Effector memory CD8-positive, alpha-beta T cell (primary cell): ENCODE data around the gene CFAP74.
A peak's percentile ranks its signal among the peaks of the same experiment; 100 is the strongest.

Experiments used
- ATAC-seq: fragments of 150-1000 bp; cut with Tn5 transposase; replicated peaks from 2 replicates; pipeline ENCODE4 v1.10.0; 2021; ENCODE audit warnings: mild to moderate bottlenecking, moderate library complexity
- DNase-seq, 3 experiments: peaks; one replicate each; pipeline ENCODE4 v3.0.0; 2021
- H3K27ac Mint-ChIP-seq, 2 donors: one replicate each; pipeline ENCODE4 v1.8.0; 2022; ENCODE audit warnings: mild to moderate bottlenecking in 2 of 2, mixed read lengths in 2 of 2, moderate library complexity in 2 of 2
- H3K27me3 Mint-ChIP-seq, 2 donors: one replicate each; pipeline ENCODE4 v1.8.0; 2022; ENCODE audit warnings: mixed read lengths in 2 of 2
- H3K36me3 Mint-ChIP-seq: one replicate; pipeline ENCODE4 v1.8.0; 2022; ENCODE audit warnings: mild to moderate bottlenecking, moderate library complexity, mixed read lengths; ENCODE audit not compliant: insufficient read depth
- H3K4me1 Mint-ChIP-seq, 2 donors: one replicate each; pipeline ENCODE4 v1.8.0; 2022; ENCODE audit warnings: low read depth in 2 of 2, mixed read lengths in 2 of 2
- H3K4me3 Mint-ChIP-seq, 2 donors: one replicate each; pipeline ENCODE4 v1.8.0; 2022; ENCODE audit warnings: mild to moderate bottlenecking in 2 of 2, mixed read lengths in 2 of 2, moderate library complexity in 2 of 2
- H3K9me3 Mint-ChIP-seq, 2 donors: one replicate each; pipeline ENCODE4 v1.8.0; 2022; ENCODE audit warnings: mixed read lengths in 2 of 2

CFAP74 gene

DNA sequence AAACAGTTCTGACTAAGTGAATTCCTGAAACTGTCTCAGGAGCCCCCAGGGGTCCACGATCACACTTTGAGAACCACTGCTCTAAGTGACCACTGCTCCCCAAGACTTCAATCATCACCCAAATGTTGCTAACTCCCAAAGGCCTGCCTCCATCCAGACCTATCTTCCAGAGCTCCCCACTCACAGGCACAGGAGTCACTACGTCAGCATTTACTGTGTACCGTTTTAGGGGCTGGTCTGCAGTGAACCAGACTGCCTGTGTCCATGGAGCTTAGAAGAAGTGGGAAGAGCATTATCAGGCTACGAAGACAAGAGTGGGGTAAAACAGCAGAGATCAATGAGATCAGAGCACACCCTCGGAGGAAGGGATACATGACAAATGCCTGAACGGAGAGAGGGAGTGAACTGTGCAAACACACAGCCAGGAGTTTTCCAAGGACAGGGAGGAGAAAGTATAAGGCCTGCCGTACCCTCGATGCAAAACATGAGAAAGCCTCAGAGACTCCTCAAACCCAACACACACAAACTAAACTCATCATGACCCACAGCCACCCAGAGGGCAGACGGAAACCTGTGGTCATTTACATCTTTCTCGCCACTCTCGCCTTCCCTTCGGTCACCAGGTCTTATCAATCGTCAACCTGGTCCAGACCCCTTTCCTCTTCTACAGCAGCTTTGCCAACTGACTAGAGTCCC is 122.8 kb downstream of the CFAP74 start:
- no peaks in the 10 kb centered on the region for H3K9me3 Mint-ChIP-seq
- H3K36me3 Mint-ChIP-seq, result peaks cover 81% of the 10 kb centered on the region
- no peaks in the 10 kb centered on the region for H3K27me3 Mint-ChIP-seq
- H3K4me3 Mint-ChIP-seq, result peak overlapping the region; percentile 50 to 74
- peaks cover 58 to 68% of the 10 kb centered on the region in 2 donors for H3K4me1 Mint-ChIP-seq
- ATAC-seq (no peak), DNase-seq (no peak)
- peak overlapping the region; percentile 79 to 88 for H3K27ac Mint-ChIP-seq

DNA sequence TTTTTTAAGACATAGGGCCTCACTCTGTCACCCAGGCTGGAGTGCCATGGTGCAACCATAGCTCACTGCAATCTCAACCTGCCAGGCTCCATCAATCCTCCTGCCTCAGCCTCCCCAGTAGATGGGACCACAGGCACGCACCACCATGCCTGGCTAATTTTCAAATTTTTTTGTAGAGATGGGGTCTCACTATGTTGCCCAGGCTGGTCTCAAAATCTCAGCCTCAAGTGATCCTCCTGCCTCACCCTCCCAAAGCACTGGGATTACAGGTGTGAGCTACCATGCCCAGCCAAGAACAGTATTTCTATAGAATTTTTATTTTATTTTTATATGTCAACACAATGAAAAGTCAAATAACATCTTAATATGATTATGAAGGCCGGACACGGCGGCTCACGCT is 123.6 kb downstream of the CFAP74 start:
- ATAC-seq (no peak), DNase-seq (no peak)
- peaks cover 81% of the 10 kb centered on the region for H3K36me3 Mint-ChIP-seq
- no peaks in the 10 kb centered on the region for H3K9me3 Mint-ChIP-seq
- peak overlapping the region in 1 of 2 donors; percentile 9 for H3K4me3 Mint-ChIP-seq
- H3K27me3 Mint-ChIP-seq, result no peaks in the 10 kb centered on the region
- peak overlapping the region in 1 of 2 donors; percentile 79 for H3K27ac Mint-ChIP-seq
- peaks cover 63 to 72% of the 10 kb centered on the region in 2 donors for H3K4me1 Mint-ChIP-seq

DNA sequence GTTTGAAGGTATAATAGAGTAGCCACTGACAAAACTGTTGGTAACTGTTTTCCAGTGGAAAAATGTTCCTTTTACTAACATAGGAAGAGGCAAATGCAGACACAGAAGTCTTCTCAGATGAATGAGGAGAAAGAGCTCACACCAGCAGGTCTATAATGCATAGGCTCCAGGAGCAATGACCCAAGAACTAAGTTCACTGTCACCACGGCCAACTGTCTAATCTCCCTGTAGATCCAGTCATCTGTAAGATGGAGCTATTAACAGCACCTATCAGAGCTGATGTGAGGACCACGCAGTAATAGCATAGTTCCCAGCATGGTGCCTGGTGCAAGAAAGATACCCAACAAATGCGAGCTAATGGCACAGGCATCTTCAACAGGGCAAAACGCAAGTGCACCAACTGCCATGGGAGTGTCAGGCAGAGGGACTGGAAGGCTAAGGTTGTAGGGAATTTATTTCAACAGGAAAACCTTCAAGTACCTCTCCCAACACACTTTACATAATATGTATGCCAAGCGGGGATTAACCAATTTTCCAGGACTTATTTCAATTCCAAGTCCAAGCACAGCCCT is 125.6 kb downstream of the CFAP74 start:
- no peak for DNase-seq
- Mint-ChIP-seq H3K27me3 (no peaks in the 10 kb centered on the region), H3K9me3 (no peaks in the 10 kb centered on the region), H3K27ac (peak overlapping the region in 1 of 2 donors; percentile 41), H3K4me1 (peaks cover 64 to 65% of the 10 kb centered on the region in 2 donors), H3K4me3 (peak overlapping the region; percentile 2 to 26), H3K36me3 (peaks cover 82% of the 10 kb centered on the region)
- ATAC-seq, result no peak

DNA sequence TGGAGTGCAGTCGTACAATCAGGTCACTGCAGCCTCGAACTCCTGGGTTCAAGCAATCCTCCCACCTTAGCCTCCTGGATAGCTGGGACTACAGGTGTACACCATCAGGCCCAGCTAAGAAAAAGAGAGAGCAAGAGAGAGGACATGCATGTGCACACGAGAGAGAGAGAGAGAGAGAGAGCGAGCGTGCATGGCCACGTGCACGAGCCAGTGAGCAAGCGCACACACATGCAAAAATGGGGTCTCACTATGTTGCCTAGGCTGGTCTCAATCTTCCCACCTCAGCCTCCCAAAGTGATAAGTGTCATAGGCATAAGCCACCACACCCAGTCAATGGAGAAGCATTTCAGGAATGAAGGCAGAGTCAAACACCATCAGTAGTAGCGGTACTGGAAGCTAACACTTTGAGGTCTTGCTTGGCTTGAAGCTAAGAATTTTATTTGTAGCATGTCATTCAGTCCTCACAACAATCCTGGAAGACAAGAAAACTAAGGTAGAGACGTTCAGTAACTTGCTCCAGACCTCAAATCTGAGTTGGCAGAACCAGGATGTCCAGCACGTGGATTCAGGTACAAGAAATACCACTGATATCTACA is 127.2 kb downstream of the CFAP74 start:
- DNase-seq (no peak), ATAC-seq (peak; percentile 4)
- Mint-ChIP-seq H3K27me3 (no peaks in the 10 kb centered on the region), H3K27ac (peak overlapping the region; percentile 85 to 89), H3K4me1 (peaks cover 66 to 69% of the 10 kb centered on the region in 2 donors), H3K36me3 (peaks cover 80% of the 10 kb centered on the region), H3K9me3 (no peaks in the 10 kb centered on the region), H3K4me3 (peak overlapping the region; percentile 50 to 65)

DNA sequence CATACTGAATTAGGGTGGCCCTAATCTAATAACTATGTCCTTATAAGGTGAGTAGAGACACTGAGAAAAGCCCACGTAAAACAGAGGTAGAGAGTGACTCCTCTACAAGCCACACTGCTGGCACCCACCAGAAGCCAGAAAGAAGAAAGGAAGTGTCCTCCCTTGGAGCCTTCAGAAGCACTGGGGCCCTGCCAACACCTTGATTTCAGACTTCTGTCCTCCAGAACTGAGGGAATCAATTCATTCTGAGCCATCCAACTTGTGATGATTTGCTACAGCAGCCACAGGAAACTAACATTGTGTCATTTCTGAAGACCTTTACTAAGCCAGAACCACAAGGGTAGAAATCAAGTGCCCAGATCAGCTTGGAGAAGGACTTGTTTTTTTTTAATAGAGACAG is 127.7 kb downstream of the CFAP74 start:
- Mint-ChIP-seq H3K27me3 (no peaks in the 10 kb centered on the region), H3K27ac (peak overlapping the region; percentile 85 to 89), H3K36me3 (peaks cover 79% of the 10 kb centered on the region), H3K4me3 (peak overlapping the region; percentile 50 to 65), H3K4me1 (peaks cover 66 to 69% of the 10 kb centered on the region in 2 donors), H3K9me3 (no peaks in the 10 kb centered on the region)
- DNase-seq (no peak), ATAC-seq (peak; percentile 50)

DNA sequence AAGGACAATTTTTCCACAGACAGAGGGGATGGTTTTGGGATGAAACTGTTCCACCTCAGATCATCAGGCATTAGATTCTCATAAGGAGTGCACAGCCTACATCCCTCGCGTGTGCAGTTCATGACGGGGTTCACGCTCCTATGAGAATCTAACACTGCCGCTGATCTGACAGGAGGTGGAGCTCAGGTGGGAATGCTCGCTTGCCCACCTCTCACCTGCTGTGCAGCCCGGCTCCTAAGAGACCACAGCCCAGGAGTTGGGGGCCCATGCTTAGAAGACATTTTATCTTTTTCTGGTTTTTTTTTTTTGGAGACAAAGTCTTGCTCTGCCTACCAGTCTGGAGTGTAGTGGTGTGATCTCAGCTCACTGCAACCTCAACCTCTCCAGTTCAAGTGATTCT is 128.7 kb downstream of the CFAP74 start:
- no peaks in the 10 kb centered on the region for H3K27me3 Mint-ChIP-seq
- H3K4me3 Mint-ChIP-seq, result no peak overlapping the region
- H3K27ac Mint-ChIP-seq, result peak overlapping the region; percentile 51 to 89
- ATAC-seq, result no peak
- H3K4me1 Mint-ChIP-seq, result peaks cover 68 to 69% of the 10 kb centered on the region in 2 donors
- DNase-seq, result no peak
- no peaks in the 10 kb centered on the region for H3K9me3 Mint-ChIP-seq
- peaks cover 75% of the 10 kb centered on the region for H3K36me3 Mint-ChIP-seq

DNA sequence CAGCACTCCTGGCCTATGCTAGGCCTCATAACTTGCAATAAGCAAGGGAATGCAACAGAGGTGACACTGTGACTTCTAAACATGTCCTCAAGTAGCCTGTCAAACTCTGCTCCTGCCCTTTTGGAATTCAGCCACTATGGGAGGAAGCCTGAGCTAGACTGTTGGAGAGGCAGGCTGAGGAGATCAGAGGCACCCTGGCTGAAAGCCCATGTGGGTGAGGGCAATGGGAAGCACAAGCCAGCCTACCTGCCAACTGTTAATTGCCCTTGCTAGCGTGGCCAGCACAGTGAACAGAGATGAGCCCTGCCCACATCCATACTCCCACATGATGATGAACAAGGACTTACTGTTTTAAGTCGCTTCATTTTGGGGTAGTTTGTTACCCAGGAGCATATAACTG is 130.4 kb downstream of the CFAP74 start:
- Mint-ChIP-seq H3K9me3 (no peaks in the 10 kb centered on the region), H3K36me3 (peaks cover 60% of the 10 kb centered on the region), H3K4me1 (peaks cover 65% of the 10 kb centered on the region in 2 donors), H3K27me3 (no peaks in the 10 kb centered on the region), H3K27ac (peak overlapping the region; percentile 33 to 51), H3K4me3 (peak overlapping the region; percentile 34 to 58)
- DNase-seq, result no peak
- ATAC-seq, result no peak

DNA sequence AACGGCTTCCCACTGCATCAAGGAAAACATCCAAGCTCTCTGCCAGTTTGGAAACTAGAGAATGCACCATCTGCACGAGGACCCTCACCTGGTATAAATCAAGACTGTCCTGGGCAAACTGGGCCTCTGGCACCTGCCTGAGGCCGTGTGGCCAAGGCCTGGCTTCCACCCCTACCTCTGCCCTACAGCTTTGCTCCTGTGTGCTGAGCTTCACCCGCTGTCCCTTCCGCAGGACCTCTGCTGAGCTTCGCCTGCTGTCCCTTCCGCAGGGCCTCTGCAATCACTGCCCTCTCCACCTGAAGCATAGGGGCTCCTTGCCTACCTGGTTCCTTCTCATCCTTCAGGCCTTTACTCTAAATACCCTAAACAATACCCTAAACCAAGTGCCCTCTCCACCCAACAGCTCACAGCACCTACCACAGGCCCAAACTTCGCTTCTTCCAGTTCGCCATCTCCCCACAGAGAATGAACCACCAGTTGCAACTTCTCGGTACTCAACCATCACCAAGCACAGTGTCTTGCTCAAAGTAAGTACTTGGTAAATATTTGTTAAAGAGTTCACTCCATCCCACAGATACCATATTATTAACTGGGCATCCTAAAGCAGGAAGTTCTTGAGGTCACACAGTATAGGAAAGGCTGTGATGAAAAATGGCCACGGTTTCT is 131.1 kb downstream of the CFAP74 start:
- DNase-seq (no peak), ATAC-seq (no peak)
- no peaks in the 10 kb centered on the region for H3K27me3 Mint-ChIP-seq
- peak overlapping the region; percentile 34 to 58 for H3K4me3 Mint-ChIP-seq
- H3K27ac Mint-ChIP-seq, result peak overlapping the region; percentile 33 to 51
- peaks cover 61 to 62% of the 10 kb centered on the region in 2 donors for H3K4me1 Mint-ChIP-seq
- H3K9me3 Mint-ChIP-seq, result no peaks in the 10 kb centered on the region
- H3K36me3 Mint-ChIP-seq, result peaks cover 63% of the 10 kb centered on the region
